ENCODE measurements around the gene PMEPA1.
A peak's percentile ranks its signal among the peaks of the same experiment; 100 is the strongest.

The PMEPA1 gene

GRCh38 chr20:57621421-57622200 is 88.2 kb downstream of the PMEPA1 start:
- no peak for DNase-seq

- DNase-seq = no peak
Measured at GRCh38 chr20:57620999-57621398, 88.8 kb downstream of the PMEPA1 start.

GRCh38 chr20:57620274-57620990 is 89.4 kb downstream of the PMEPA1 start, which contains the start of gene ZBP1:
ZBP1 (minus strand) TSS chr20:57620426; CDS start chr20:57620295, 131 bp downstream.
- DNase-seq = peak; percentile 37

GRCh38 chr20:57619051-57619831 is 90.6 kb downstream of the PMEPA1 start:
- DNase-seq = no peak

- no peak for DNase-seq
Measured at GRCh38 chr20:57618764-57619050, 91.1 kb downstream of the PMEPA1 start.

- no peak for DNase-seq
Measured at GRCh38 chr20:57618091-57618763, 91.6 kb downstream of the PMEPA1 start.

- DNase-seq = no peak
Measured at GRCh38 chr20:57617079-57617795, 92.6 kb downstream of the PMEPA1 start.

- DNase-seq = no peak
Measured at GRCh38 chr20:57616143-57616951, 93.5 kb downstream of the PMEPA1 start.

GRCh38 chr20:57615445-57615811 is 94.4 kb downstream of the PMEPA1 start:
- no peak for DNase-seq

GRCh38 chr20:57614490-57615444 is 95.0 kb downstream of the PMEPA1 start:
- no peak for DNase-seq

- no peak for DNase-seq
Measured at GRCh38 chr20:57613481-57613921, 96.3 kb downstream of the PMEPA1 start.

- no peak for DNase-seq
Measured at GRCh38 chr20:57612916-57613315, 96.9 kb downstream of the PMEPA1 start.

GRCh38 chr20:57612436-57612835 is 97.4 kb downstream of the PMEPA1 start:
- DNase-seq = no peak

GRCh38 chr20:57611586-57612311 is 98.1 kb downstream of the PMEPA1 start:
- DNase-seq = no peak

- DNase-seq = no peak
Measured at GRCh38 chr20:57610261-57610952, 99.4 kb downstream of the PMEPA1 start.

GRCh38 chr20:57609842-57610167 is 100.0 kb downstream of the PMEPA1 start:
- DNase-seq = no peak

- no peak for DNase-seq
Measured at GRCh38 chr20:57609086-57609841, 100.6 kb downstream of the PMEPA1 start.

- no peak for DNase-seq
Measured at GRCh38 chr20:57608516-57608915, 101.3 kb downstream of the PMEPA1 start.

Measured in right forelimb (tissue), 1 donor.